Endothelial cell of umbilical vein (primary cell): ENCODE measurements around the gene LGR4. TPM values are rescaled to one million over a fixed set of nuclear protein-coding genes. Genes with fewer than 3 reads are reported as not detected.

Experiments used
- BruUV-seq: library from RNA; stranded (reverse); fragments of 400-500 nt; replicated peaks from 2 replicates; lab custom pipeline; 2021; lab: Mats Ljungman, UMichigan
- CTCF ChIA-PET: fragments of 300-600, 350-600 bp; sonication (Branson Sonifier 250); formaldehyde crosslinking; loops from one replicate; lab custom pipeline; 2021; ENCODE audit warnings: antibody characterized with exemption, inconsistent platforms; lab: Charles Lee
- POLR2A ChIA-PET: fragments of 300-600, 350-600 bp; sonication (Branson Sonifier 250); formaldehyde crosslinking; loops from one replicate; lab custom pipeline; 2021; ENCODE audit warnings: antibody characterized with exemption, inconsistent platforms; lab: Charles Lee
- DNase-seq: peaks from one replicate; pipeline ENCODE4 v3.0.0-alpha.2; 2011; ENCODE audit warnings: low read depth, low spot score
- FAIRE-seq: peaks from 2 replicates; lab custom pipeline; 2011; peaks lifted over from hg19 to GRCh38; lab: Jason Lieb, UNC
- H2AFZ ChIP-seq: 2 replicates; pipeline ENCODE4 v1.6.0; 2012; ENCODE audit warnings: low read depth, low read length, control low read depth, inconsistent platforms
- H3K27ac ChIP-seq: 2 replicates; pipeline ENCODE4 v1.5.1; 2011; ENCODE audit warnings: low read depth, mild to moderate bottlenecking, control low read depth, low read length, moderate library complexity; ENCODE audit not compliant: insufficient read depth
- H3K27me3 ChIP-seq, 2 experiments: 2 replicates each; pipeline versions ENCODE4 v1.6.0 to v1.6.1; 2011; ENCODE audit warnings: low read length in 2 of 2, mixed read lengths in 1 of 2; ENCODE audit not compliant: control insufficient read depth in 2 of 2, insufficient read depth in 2 of 2
- H3K36me3 ChIP-seq, 2 experiments: 2 replicates in 1 of 2; 3 replicates in 1 of 2; pipeline ENCODE4 v1.5.1; 2011; ENCODE audit warnings: low read length in 2 of 2, mild to moderate bottlenecking in 1 of 2, moderate library complexity in 1 of 2; ENCODE audit not compliant: control insufficient read depth in 2 of 2, insufficient read depth in 2 of 2; ENCODE audit errors: extremely low read depth in 1 of 2
- H3K4me1 ChIP-seq: 3 replicates; pipeline ENCODE4 v1.5.1; 2011; ENCODE audit warnings: mild to moderate bottlenecking, low read length; ENCODE audit not compliant: control insufficient read depth, insufficient read depth; ENCODE audit errors: extremely low read depth
- H3K4me2 ChIP-seq: 2 replicates; pipeline ENCODE4 v1.6.1; 2011; ENCODE audit warnings: low read length, control low read depth, mixed read lengths; ENCODE audit not compliant: insufficient read depth
- H3K4me3 ChIP-seq, 3 experiments: fragments of 200-600 bp in 1 of 3; sonication (generic), shearing (Covaris generic) in 1 of 3; replicated peaks in 1 of 3; 2 replicates each; pipeline ENCODE4 v1.5.1; 2011 to 2016; ENCODE audit warnings: control low read depth in 3 of 3, low read length in 3 of 3, mild to moderate bottlenecking in 2 of 3, inconsistent platforms in 1 of 3, low read depth in 1 of 3, moderate library complexity in 1 of 3; ENCODE audit not compliant: insufficient read depth in 1 of 3
- H3K79me2 ChIP-seq: 2 replicates; pipeline ENCODE4 v1.6.0; 2012; ENCODE audit warnings: low read length, inconsistent platforms; ENCODE audit not compliant: control insufficient read depth, insufficient read depth
- H3K9ac ChIP-seq: replicated peaks from 2 replicates; pipeline ENCODE3; 2011; ENCODE audit warnings: low read length, control low read depth; ENCODE audit not compliant: insufficient read depth; ENCODE audit errors: extremely low read depth
- H3K9me1 ChIP-seq: replicated peaks from 3 replicates; pipeline ENCODE4 v1.6.0; 2011; ENCODE audit warnings: mild to moderate bottlenecking, low read length; ENCODE audit not compliant: control insufficient read depth, insufficient read depth; ENCODE audit errors: extremely low read depth
- H3K9me3 ChIP-seq: replicated peaks from 2 replicates; pipeline ENCODE4 v1.5.1; 2012; ENCODE audit warnings: low read length, inconsistent platforms; ENCODE audit not compliant: control insufficient read depth, insufficient read depth
- H4K20me1 ChIP-seq: replicated peaks from 2 replicates; pipeline ENCODE3; 2011; ENCODE audit warnings: mild to moderate bottlenecking, low read length; ENCODE audit not compliant: control insufficient read depth, insufficient read depth; ENCODE audit errors: extremely low read depth
- POLR2A ChIP-seq: IDR thresholded peaks from 2 replicates; pipeline ENCODE4 v1.6.1; 2012; ENCODE audit warnings: low read depth, mild to moderate bottlenecking, control low read depth, low read length
- POLR2AphosphoS5 ChIP-seq: IDR thresholded peaks from 2 replicates; pipeline ENCODE4 v1.6.1; 2012; ENCODE audit warnings: low read depth, mild to moderate bottlenecking, control low read depth, low read length, moderate library complexity; ENCODE audit not compliant: insufficient read depth
- dilution Hi-C: fragments of 300-500 bp; cut with MboI; formaldehyde crosslinking; loops from one replicate; pipeline ENCODE4 v1.15.0; 2019; ENCODE audit warnings: low sequenced_read_pairs; ENCODE audit not compliant: extremely low pct_ligation_motif_present
- intact Hi-C: fragments of 100-400 bp; cut with micrococcal nuclease; formaldehyde crosslinking; loops from one replicate; pipeline ENCODE4 v1.10.0; 2022
- polyA plus RNA-seq, 4 experiments: library from polyadenylated mRNA; depleted of rRNA in 3 of 4; stranded (reverse) in 3 of 4; unstranded in 1 of 4; fragments of >200 nt; gene quantifications; 2 replicates each; pipeline versions ENCODE4 v1.2.1 to v1.2.3, GENCODE V29; 2011 to 2012; ENCODE audit warnings: missing spikeins in 1 of 4
- total RNA-seq: library from RNA; stranded (reverse); gene quantifications from 2 replicates; pipeline ENCODE4 v1.2.3, GENCODE V29; 2021
- TF ChIP-seq, protein P1 (sequence below), 2 donors: IDR thresholded peaks; 1 replicate in 1 of 2; 2 replicates in 1 of 2; pipeline ENCODE4 v1.5.1; 2011; ENCODE audit warnings: low read length in 2 of 2, mild to moderate bottlenecking in 2 of 2, moderate library complexity in 2 of 2, control low read depth in 1 of 2, inconsistent platforms in 1 of 2, low read depth in 1 of 2; ENCODE audit not compliant: insufficient read depth in 1 of 2; ENCODE audit errors: extremely low read depth in 1 of 2

LGR4 gene
- total and polyA plus RNA-seq, 2 donors (not counting 3 experiments of a cell fraction or from before 2014, with no cell fraction given), result 1.3 to 3.1 TPM

DNA sequence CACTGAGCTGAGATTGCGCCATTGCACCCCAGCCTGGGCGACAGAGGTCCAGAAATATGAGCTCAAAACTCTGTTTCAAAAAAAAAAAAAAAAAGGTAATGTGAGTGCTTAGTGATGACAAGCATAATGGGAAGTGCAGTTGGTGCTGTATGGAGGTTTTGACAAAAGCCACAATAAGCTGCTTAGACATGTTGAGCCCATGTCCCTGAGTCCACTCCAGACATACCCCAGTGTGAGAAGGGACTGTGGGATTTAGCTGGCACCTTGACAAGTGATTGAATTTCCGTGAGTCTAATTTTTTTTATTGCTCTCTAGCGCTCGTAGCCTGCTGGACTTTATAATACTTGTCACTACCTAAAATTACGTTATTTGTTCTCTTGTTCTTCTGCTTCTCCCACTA is 15.1 kb upstream of the LGR4 start:
- no peak for DNase-seq
- H3K9ac ChIP-seq, result no peak overlapping the region
- H3K27ac ChIP-seq, result no peak overlapping the region
- dilution Hi-C loops, result loop anchor here (25.0 kb wide), 1 partner anchor 300 kb away; no protein-coding TSS in a partner anchor
- no peaks in the 10 kb centered on the region for H3K9me1 ChIP-seq
- H3K9me3 ChIP-seq, result no peaks in the 10 kb centered on the region
- H3K4me3 ChIP-seq, result no peak overlapping the region
- no peak overlapping the region for H2AFZ ChIP-seq
- POLR2A ChIA-PET, result no interaction called here
- FAIRE-seq, result no peak
- peaks cover 0 to 9% of the 10 kb centered on the region in 2 experiments for H3K36me3 ChIP-seq
- no peaks in the 10 kb centered on the region for H3K4me1 ChIP-seq
- H4K20me1 ChIP-seq, result no peaks in the 10 kb centered on the region
- no peak overlapping the region for H3K4me2 ChIP-seq
- H3K27me3 ChIP-seq, result no peaks in the 10 kb centered on the region
- no TSS peak for BruUV-seq
- TF ChIP-seq POLR2AphosphoS5, result no peak
- no peak for TF ChIP-seq POLR2A
- TF ChIP-seq, protein P1, sequence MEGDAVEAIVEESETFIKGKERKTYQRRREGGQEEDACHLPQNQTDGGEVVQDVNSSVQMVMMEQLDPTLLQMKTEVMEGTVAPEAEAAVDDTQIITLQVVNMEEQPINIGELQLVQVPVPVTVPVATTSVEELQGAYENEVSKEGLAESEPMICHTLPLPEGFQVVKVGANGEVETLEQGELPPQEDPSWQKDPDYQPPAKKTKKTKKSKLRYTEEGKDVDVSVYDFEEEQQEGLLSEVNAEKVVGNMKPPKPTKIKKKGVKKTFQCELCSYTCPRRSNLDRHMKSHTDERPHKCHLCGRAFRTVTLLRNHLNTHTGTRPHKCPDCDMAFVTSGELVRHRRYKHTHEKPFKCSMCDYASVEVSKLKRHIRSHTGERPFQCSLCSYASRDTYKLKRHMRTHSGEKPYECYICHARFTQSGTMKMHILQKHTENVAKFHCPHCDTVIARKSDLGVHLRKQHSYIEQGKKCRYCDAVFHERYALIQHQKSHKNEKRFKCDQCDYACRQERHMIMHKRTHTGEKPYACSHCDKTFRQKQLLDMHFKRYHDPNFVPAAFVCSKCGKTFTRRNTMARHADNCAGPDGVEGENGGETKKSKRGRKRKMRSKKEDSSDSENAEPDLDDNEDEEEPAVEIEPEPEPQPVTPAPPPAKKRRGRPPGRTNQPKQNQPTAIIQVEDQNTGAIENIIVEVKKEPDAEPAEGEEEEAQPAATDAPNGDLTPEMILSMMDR (IDR thresholded peaks at IDR 0.05; ENCODE audit: extremely low read depth in 1 of 2, insufficient read depth in 1 of 2, low read depth in 1 of 2, low read length in 2 of 2), result no peak
- CTCF ChIA-PET, result interaction anchor here (0.9 to 8.5 kb wide), 8 partner anchors 9 to 1203 kb away, joined by 3 to 367 read pairs (median 50); partner anchors contain the start of gene LGR4
- H3K79me2 ChIP-seq, result no peaks in the 10 kb centered on the region
- intact Hi-C loops, result loop anchor here (2.0 to 5.0 kb wide), 4 partner anchors 125 to 1190 kb away; partner anchors contain the start of gene CCDC34
